Naive thymus-derived CD8-positive, alpha-beta T cell (primary cell): Measurements from ENCODE around the gene SFI1. TPM values are rescaled to one million over a fixed set of nuclear protein-coding genes. Genes with fewer than 3 reads are reported as not detected.
A peak's percentile ranks its signal among the peaks of the same experiment; 100 is the strongest.
"Not testable (repeated sequence)": the region's sequence is repeated elsewhere in the genome, so short reads cannot be mapped to it uniquely, and the experiment has no call there.

Experiments
- ATAC-seq, 2 donors: fragments of 150-1000 bp; cut with Tn5 transposase in 1 of 2; sonication (Bioruptor Pico), chemical (Tn5 transposase) in 1 of 2; 1 replicate in 1 of 2; 2 replicates in 1 of 2; pipeline ENCODE4 v1.10.0; 2021; ENCODE audit warnings: mild to moderate bottlenecking in 2 of 2, moderate library complexity in 2 of 2
- POLR2A ChIA-PET: fragments of 350-600 bp; sonication (Branson Sonifier 250); formaldehyde crosslinking; loops from one replicate; lab custom pipeline; 2021; ENCODE audit warnings: antibody characterized with exemption; lab: Charles Lee
- DNase-seq, 10 donors: peaks; one replicate each; pipeline versions ENCODE4 v3.0.0 to v3.0.0-alpha.2; 2020 to 2022
- H3K27ac Mint-ChIP-seq, 10 donors: one replicate each; pipeline ENCODE4 v1.8.0; 2020 to 2022; ENCODE audit warnings: mild to moderate bottlenecking in 10 of 10, mixed read lengths in 10 of 10, moderate library complexity in 4 of 10, inconsistent platforms in 1 of 10
- H3K27me3 Mint-ChIP-seq, 5 donors: one replicate each; pipeline ENCODE4 v1.8.0; 2021 to 2022; ENCODE audit warnings: mixed read lengths in 5 of 5
- H3K36me3 Mint-ChIP-seq, 3 donors: one replicate each; pipeline ENCODE4 v1.8.0; 2020 to 2022; ENCODE audit warnings: mixed read lengths in 3 of 3, mild to moderate bottlenecking in 2 of 3, inconsistent platforms in 1 of 3
- H3K4me1 Mint-ChIP-seq, 4 donors: one replicate each; pipeline ENCODE4 v1.8.0; 2021 to 2022; ENCODE audit warnings: mixed read lengths in 4 of 4
- H3K4me3 Mint-ChIP-seq, 10 donors: one replicate each; pipeline ENCODE4 v1.8.0; 2020 to 2022; ENCODE audit warnings: mild to moderate bottlenecking in 10 of 10, mixed read lengths in 10 of 10, moderate library complexity in 6 of 10, inconsistent platforms in 1 of 10
- H3K9me3 Mint-ChIP-seq, 9 donors: one replicate each; pipeline ENCODE4 v1.8.0; 2020 to 2022; ENCODE audit warnings: mixed read lengths in 9 of 9, mild to moderate bottlenecking in 3 of 9, inconsistent platforms in 1 of 9, moderate library complexity in 1 of 9
- polyA plus RNA-seq, 3 donors: library from polyadenylated mRNA; unstranded; fragments of 300-500 nt; fragmentation: Illumina TruSeq; gene quantifications; one replicate each; pipeline ENCODE4 v1.2.3, GENCODE V29; 2021
- total RNA-seq, 8 experiments: library from RNA in 2 of 8; stranded (reverse) in 2 of 8; gene quantifications; one replicate each; pipeline ENCODE4 v1.2.3 and lab custom pipeline; 2021 to 2026

Gene SFI1
- total and polyA plus RNA-seq, 5 experiments from 2014 or later: 23.1 to 371 (median 49.8) TPM

- ATAC-seq: no peak
- no peaks in the 10 kb centered on the region for H3K27me3 Mint-ChIP-seq
- H3K4me3 Mint-ChIP-seq: no peak overlapping the region
- peaks cover 0 to 79% (median 17%) of the 10 kb centered on the region in 3 donors for H3K36me3 Mint-ChIP-seq
- H3K27ac Mint-ChIP-seq: peak overlapping the region in 6 of 10 donors; percentile 3 to 74 (median 63)
- H3K4me1 Mint-ChIP-seq: peaks cover 19 to 64% (median 45%) of the 10 kb centered on the region in 4 donors
- POLR2A ChIA-PET: interaction anchor here (0.6 to 0.8 kb wide), 3 partner anchors 17 to 358 kb away, joined by 3 to 5 read pairs (median 3); no protein-coding TSS in a partner anchor
- no peaks in the 10 kb centered on the region for H3K9me3 Mint-ChIP-seq
- DNase-seq: no peak
These were observed 23.7 kb downstream of the SFI1 start for GRCh38 chr22:31520051-31520450.

DNA sequence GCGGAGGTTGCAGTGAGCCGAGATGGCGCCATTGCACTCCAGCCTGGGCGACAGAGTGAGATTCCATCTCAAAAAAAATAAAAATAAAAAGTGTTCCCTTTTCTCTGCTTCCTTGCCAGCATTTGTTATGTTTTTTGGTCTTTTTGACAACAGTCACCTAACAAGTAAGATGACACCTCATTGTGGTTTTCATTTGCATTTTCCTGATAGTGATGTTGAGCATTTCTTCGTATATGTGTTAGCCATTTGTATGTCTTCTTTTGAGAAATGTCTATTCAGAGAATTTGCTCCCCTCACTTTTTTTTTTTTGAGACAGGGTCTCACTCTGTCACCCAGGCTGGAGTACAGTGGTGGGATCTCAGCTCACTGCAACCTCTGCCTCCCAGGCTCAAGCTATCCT is 27.8 kb downstream of the SFI1 start:
- H3K27me3 Mint-ChIP-seq, H3K9me3 Mint-ChIP-seq, POLR2A ChIA-PET, DNase-seq, ATAC-seq: not testable (repeated sequence)
- Mint-ChIP-seq H3K4me3 (peak overlapping the region in 2 of 10 donors; percentile 37 to 42), H3K27ac (peak overlapping the region in 3 of 10 donors; percentile 40 to 71 (median 67)), H3K36me3 (peaks cover 0 to 81% (median 11%) of the 10 kb centered on the region in 3 donors), H3K4me1 (peaks cover 17 to 60% (median 37%) of the 10 kb centered on the region in 4 donors)

DNA sequence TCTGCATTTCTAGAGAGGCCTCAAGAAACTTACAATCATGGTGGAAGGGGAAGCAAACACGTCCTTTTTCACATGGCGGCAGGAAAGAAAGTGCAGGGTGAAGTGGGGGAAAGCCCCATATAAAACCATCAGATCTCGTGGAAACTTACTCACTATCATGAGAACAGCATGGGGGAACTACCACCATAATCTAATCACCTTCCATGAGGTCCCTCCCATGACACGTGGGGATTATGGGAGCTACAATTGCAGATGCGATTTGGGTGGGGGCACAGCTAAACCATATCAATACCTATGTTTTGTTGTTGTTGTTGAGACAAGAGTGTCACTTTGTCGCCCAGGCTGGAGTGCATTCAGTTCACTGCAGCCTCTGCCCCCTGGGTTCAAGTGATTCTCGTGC is 29.9 kb downstream of the SFI1 start:
- Mint-ChIP-seq H3K36me3 (peaks cover 0 to 83% (median 13%) of the 10 kb centered on the region in 3 donors), H3K27me3 (no peaks in the 10 kb centered on the region), H3K4me1 (peaks cover 17 to 55% (median 31%) of the 10 kb centered on the region in 4 donors), H3K4me3 (no peak overlapping the region), H3K9me3 (no peaks in the 10 kb centered on the region), H3K27ac (peak overlapping the region in 7 of 10 donors; percentile 5 to 66 (median 52))
- DNase-seq (no peak), ATAC-seq (no peak)
- POLR2A ChIA-PET: no interaction called here

GRCh38 chr22:31530823-31531195 is 34.5 kb downstream of the SFI1 start:
- Mint-ChIP-seq H3K36me3 (peaks cover 0 to 83% (median 7%) of the 10 kb centered on the region in 3 donors), H3K4me1 (peaks cover 18 to 43% (median 25%) of the 10 kb centered on the region in 4 donors), H3K27ac (peak overlapping the region in 4 of 10 donors; percentile 8 to 54 (median 35)), H3K4me3 (no peak overlapping the region), H3K9me3 (no peaks in the 10 kb centered on the region), H3K27me3 (no peaks in the 10 kb centered on the region)
- POLR2A ChIA-PET: no interaction called here
- ATAC-seq: no peak
- DNase-seq: no peak

DNA sequence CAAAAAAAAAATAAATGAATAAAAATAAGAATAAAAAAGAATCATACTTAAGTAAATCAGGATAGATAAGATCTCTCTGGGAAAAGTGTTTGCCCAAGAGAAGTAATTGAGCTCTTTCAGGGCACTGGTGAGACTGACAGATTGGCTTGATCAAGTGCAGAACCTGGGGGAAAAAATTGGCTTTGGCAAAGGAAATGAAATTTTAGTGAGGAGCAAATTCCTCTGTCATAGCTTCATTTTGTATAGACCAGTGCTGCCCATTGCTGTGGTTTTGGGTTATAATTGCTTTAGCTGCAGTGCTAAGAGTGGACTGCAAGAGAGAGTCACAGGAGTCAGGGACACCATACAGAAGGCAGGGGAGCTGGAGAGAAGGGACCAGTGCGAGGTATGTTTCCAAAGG is 35.7 kb downstream of the SFI1 start:
- Mint-ChIP-seq H3K4me3 (peak overlapping the region in 1 of 10 donors; percentile 36), H3K27ac (peak overlapping the region in 6 of 10 donors; percentile 25 to 89 (median 62)), H3K9me3 (no peaks in the 10 kb centered on the region), H3K27me3 (no peaks in the 10 kb centered on the region), H3K36me3 (peaks cover 0 to 77% (median 7%) of the 10 kb centered on the region in 3 donors), H3K4me1 (peaks cover 17 to 41% (median 20%) of the 10 kb centered on the region in 4 donors)
- no peak for DNase-seq
- ATAC-seq: no peak
- POLR2A ChIA-PET: interaction anchor here (0.6 to 1.3 kb wide), 2 partner anchors 48 to 111 kb away, joined by 3 read pairs; no protein-coding TSS in a partner anchor

DNA sequence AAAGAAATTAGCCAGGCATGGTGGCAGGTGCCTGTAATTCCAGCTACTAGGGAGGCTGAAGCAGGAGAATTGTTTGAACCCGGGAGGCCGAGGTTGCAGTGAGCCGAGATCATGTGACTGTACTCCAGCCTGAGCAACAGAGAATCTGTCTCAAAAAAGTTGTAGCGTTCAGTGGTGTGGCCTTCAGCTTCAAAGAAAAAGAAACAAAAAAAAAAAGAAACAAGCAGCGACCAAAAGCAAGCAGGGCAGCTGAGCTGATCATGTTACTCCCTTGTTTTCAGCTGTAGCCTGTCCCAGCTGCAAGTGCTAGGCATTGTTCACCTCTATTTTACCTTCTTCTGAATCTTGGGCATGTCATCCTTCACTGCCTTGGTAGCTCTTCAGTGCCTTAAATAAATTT is 37.0 kb downstream of the SFI1 start:
- Mint-ChIP-seq H3K9me3 (no peaks in the 10 kb centered on the region), H3K27me3 (no peaks in the 10 kb centered on the region), H3K27ac (peak overlapping the region; percentile 28 to 89 (median 75)), H3K4me1 (peaks cover 17 to 40% (median 23%) of the 10 kb centered on the region in 4 donors), H3K36me3 (peaks cover 0 to 78% (median 7%) of the 10 kb centered on the region in 3 donors), H3K4me3 (no peak overlapping the region)
- ATAC-seq: no peak
- POLR2A ChIA-PET: no interaction called here
- DNase-seq: no peak

- no peak for DNase-seq
- peaks cover 13 to 36% (median 23%) of the 10 kb centered on the region in 4 donors for H3K4me1 Mint-ChIP-seq
- POLR2A ChIA-PET: interaction anchor here (0.6 to 0.7 kb wide), 2 partner anchors 17 to 36 kb away, joined by 3 to 5 read pairs; no protein-coding TSS in a partner anchor
These were observed 40.7 kb downstream of the SFI1 start for GRCh38 chr22:31537019-31537535.

DNA sequence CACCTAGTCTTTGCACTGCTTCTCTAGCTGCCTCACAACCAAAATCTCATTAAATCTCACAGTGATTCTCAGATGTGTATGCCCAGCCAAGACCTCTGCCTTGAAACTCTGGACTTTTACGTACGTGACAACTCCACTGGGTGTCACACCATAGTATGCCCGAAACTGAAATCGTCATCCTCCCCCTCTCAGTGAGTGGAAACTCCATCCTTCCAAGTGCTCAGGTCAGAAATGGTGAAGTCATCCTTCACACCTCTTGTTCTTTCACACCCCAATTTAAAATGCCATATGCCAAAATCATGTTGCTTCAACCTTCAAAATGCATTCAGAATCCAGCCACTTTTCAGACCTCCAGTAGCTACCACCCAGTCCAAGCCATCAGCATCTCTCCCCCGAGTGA is 42.5 kb downstream of the SFI1 start:
- POLR2A ChIA-PET: no interaction called here
- ATAC-seq (no peak), DNase-seq (no peak)
- Mint-ChIP-seq H3K9me3 (no peaks in the 10 kb centered on the region), H3K27me3 (no peaks in the 10 kb centered on the region), H3K27ac (peak overlapping the region; percentile 4 to 84 (median 58)), H3K36me3 (peaks cover 0 to 70% (median 6%) of the 10 kb centered on the region in 3 donors), H3K4me1 (peaks cover 5 to 21% (median 11%) of the 10 kb centered on the region in 4 donors), H3K4me3 (no peak overlapping the region)

More at GRCh38 chr22:31537019-31537535, 40.7 kb downstream of the SFI1 start:
- peaks cover 0 to 77% (median 8%) of the 10 kb centered on the region in 3 donors for H3K36me3 Mint-ChIP-seq
- no peak overlapping the region for H3K4me3 Mint-ChIP-seq
- no peaks in the 10 kb centered on the region for H3K9me3 Mint-ChIP-seq
- H3K27me3 Mint-ChIP-seq: no peaks in the 10 kb centered on the region
- no peak for ATAC-seq
- peak overlapping the region in 9 of 10 donors; percentile 11 to 82 (median 46) for H3K27ac Mint-ChIP-seq

GRCh38 chr22:31540166-31540565 is 43.8 kb downstream of the SFI1 start:
- DNase-seq, ATAC-seq, H3K9me3 Mint-ChIP-seq, H3K27me3 Mint-ChIP-seq, H3K27ac Mint-ChIP-seq, H3K4me3 Mint-ChIP-seq: not testable (repeated sequence)
- POLR2A ChIA-PET: interaction anchor here (0.6 kb wide), 1 partner anchor 10 kb away, joined by 3 read pairs; no protein-coding TSS in a partner anchor
- peaks cover 5 to 18% (median 10%) of the 10 kb centered on the region in 4 donors for H3K4me1 Mint-ChIP-seq
- peaks cover 0 to 67% (median 4%) of the 10 kb centered on the region in 3 donors for H3K36me3 Mint-ChIP-seq

GRCh38 chr22:31540966-31541365 is 44.6 kb downstream of the SFI1 start:
- ATAC-seq: no peak
- POLR2A ChIA-PET: interaction anchor here (0.7 kb wide), 1 partner anchor 45 kb away, joined by 3 read pairs; no protein-coding TSS in a partner anchor
- H3K27me3 Mint-ChIP-seq: no peaks in the 10 kb centered on the region
- H3K4me1 Mint-ChIP-seq: peaks cover 5 to 15% (median 10%) of the 10 kb centered on the region in 4 donors
- peak overlapping the region in 4 of 10 donors; percentile 7 to 68 (median 36) for H3K27ac Mint-ChIP-seq
- peaks cover 0 to 66% (median 4%) of the 10 kb centered on the region in 3 donors for H3K36me3 Mint-ChIP-seq
- no peak for DNase-seq
- H3K4me3 Mint-ChIP-seq: no peak overlapping the region
- no peaks in the 10 kb centered on the region for H3K9me3 Mint-ChIP-seq

- H3K27me3 Mint-ChIP-seq: no peaks in the 10 kb centered on the region
- H3K36me3 Mint-ChIP-seq: peaks cover 0 to 70% (median 7%) of the 10 kb centered on the region in 3 donors
- POLR2A ChIA-PET: interaction anchor here (0.6 kb wide), 3 partner anchors 10 to 171 kb away, joined by 3 to 8 read pairs (median 3); no protein-coding TSS in a partner anchor
- H3K27ac Mint-ChIP-seq: peak overlapping the region in 1 of 10 donors; percentile 7
- DNase-seq (no peak), ATAC-seq (no peak)
- H3K4me3 Mint-ChIP-seq: no peak overlapping the region
- peaks cover 0 to 2% (median 0%) of the 10 kb centered on the region in 4 donors for H3K4me1 Mint-ChIP-seq
- H3K9me3 Mint-ChIP-seq: no peaks in the 10 kb centered on the region
These were observed 48.4 kb downstream of the SFI1 start for GRCh38 chr22:31544481-31545480.

DNA sequence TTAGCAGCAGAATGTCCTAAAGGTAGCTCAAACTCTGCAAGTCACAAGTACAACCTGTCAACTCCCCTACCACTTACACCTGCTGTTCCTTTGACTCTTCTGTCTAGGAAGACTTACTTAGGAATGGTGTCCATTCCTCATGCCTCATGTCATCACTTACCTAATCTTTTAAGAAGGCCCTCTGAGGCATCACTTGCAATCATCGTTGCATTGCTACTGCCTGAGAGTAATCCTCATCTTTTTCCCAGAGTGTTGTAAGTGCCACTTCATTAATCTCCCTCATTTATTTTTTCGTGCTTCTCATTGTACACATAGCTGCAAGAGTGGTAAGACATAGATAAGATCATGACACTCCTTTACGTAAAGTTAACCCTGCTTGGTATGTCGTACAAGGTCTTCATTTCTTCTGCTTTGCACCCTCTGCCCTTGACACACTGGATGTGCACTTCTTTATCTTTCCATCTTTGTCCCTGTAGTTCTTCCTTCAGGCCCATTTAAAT is 54.6 kb downstream of the SFI1 start:
- DNase-seq (no peak), ATAC-seq (no peak)
- Mint-ChIP-seq H3K27me3 (no peaks in the 10 kb centered on the region), H3K4me3 (no peak overlapping the region), H3K36me3 (peaks cover 0 to 85% (median 10%) of the 10 kb centered on the region in 3 donors), H3K27ac (peak overlapping the region in 5 of 10 donors; percentile 2 to 44 (median 18)), H3K4me1 (peaks cover 6 to 11% (median 9%) of the 10 kb centered on the region in 4 donors), H3K9me3 (no peaks in the 10 kb centered on the region)
- POLR2A ChIA-PET: no interaction called here
